ENCODE measurements around the gene OSGEP.

Gene OSGEP

DNA sequence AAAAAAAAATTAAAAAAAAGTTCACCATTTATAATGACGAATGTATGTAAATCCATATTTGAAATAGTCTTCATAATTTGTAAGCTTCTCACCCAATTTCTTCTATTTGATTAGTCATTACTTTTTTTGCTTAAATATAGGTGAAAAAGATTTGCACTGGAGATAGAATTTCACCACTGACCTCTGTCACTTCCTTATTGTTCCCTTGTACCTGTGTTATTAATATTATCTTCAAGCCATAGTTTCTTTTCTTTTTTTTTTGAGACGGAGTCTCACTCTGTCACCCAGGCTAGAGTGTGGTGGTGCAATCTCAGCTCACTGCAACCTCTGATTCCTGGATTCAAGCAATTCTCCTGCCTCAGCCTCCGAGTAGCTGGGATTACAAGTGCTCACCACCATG, 57.1 kb downstream of the OSGEP start:
- DNase-seq (ENCODE audit: low spot score) = no peak
